ENCODE measurements around the gene SLC6A1. TPM values are rescaled to one million over a fixed set of nuclear protein-coding genes. Genes with fewer than 3 reads are reported as not detected.

Gene SLC6A1
- total and polyA plus RNA-seq, 2 of the 4 experiments (the other 2 are of a cell fraction): 0.02 TPM; not detected in 1

- H2AK5ac ChIP-seq (ENCODE audit: low read depth, low read length): no peak overlapping the region
- no peak overlapping the region for H3K4ac ChIP-seq (ENCODE audit: low read depth, low read length)
- H4K5ac ChIP-seq (ENCODE audit: low read depth, low read length): no peak overlapping the region
- no peak overlapping the region for H3K14ac ChIP-seq (replicated peaks; ENCODE audit: low read depth, low read length)
- H4K91ac ChIP-seq (ENCODE audit: insufficient read depth, low read depth, low read length): no peak overlapping the region
- H3K27me3 ChIP-seq (ENCODE audit: control insufficient read depth, insufficient read depth, low read length): peaks cover 22% of the 10 kb centered on the region
- no peak overlapping the region for H3K18ac ChIP-seq (ENCODE audit: low read depth, low read length)
- no peak for TF ChIP-seq RAD21 (IDR thresholded peaks at IDR 0.05; ENCODE audit: low read length)
- no peak for TF ChIP-seq SMC3 (IDR thresholded peaks at IDR 0.05; ENCODE audit: low read depth, low read length)
- no peak for TF ChIP-seq POLR2A (IDR thresholded peaks at IDR 0.05; ENCODE audit: low read depth, low read length)
- no peak for TF ChIP-seq FOS (IDR thresholded peaks at IDR 0.05; ENCODE audit: low read depth, low read length)
- no peaks in the 10 kb centered on the region for H3K9me3 ChIP-seq (ENCODE audit: control insufficient read depth, insufficient read depth, low read length)
- DNase-seq: no peak
- H4K20me1 ChIP-seq (ENCODE audit: insufficient read depth, low read length): no peaks in the 10 kb centered on the region
- ATAC-seq (ENCODE audit: low read depth): no peak
- no peak overlapping the region for H2BK120ac ChIP-seq (ENCODE audit: low read depth, low read length)
- CTCF ChIA-PET: interaction anchor here (0.6 kb wide), 1 partner anchor 248 kb away, joined by 3 read pairs; no protein-coding TSS in a partner anchor
- no peak overlapping the region for H2BK5ac ChIP-seq (ENCODE audit: low read depth, low read length, poor library complexity, severe bottlenecking)
- no peak overlapping the region for H3K9ac ChIP-seq (ENCODE audit: low read depth, low read length)
- no peak overlapping the region for H2AFZ ChIP-seq (replicated peaks; ENCODE audit: low read length, poor library complexity)
- no peak overlapping the region for H2BK20ac ChIP-seq (ENCODE audit: low read depth, low read length)
- no peak overlapping the region for H3K4me2 ChIP-seq (ENCODE audit: low read depth, low read length)
- H3K4me1 ChIP-seq (ENCODE audit: control insufficient read depth, insufficient read depth, low read length): no peaks in the 10 kb centered on the region
- no peaks in the 10 kb centered on the region for H3K9me1 ChIP-seq (ENCODE audit: insufficient read depth, low read length)
- BruUV-seq (replicated peaks): no TSS peak
- POLR2A ChIA-PET (ENCODE audit: unreplicated experiment): no interaction called here
- WGBS, 2 experiments (ENCODE audit: extremely low coverage in 2 of 2, insufficient read length in 1 of 2): 57% methylated on average over 3 of the region's 5 CpGs; no CpG with 5 or more reads in 1 of the 2 experiments
- intact Hi-C loops (cut with micrococcal nuclease): no loop called here
- H3K27ac ChIP-seq (ENCODE audit: insufficient read depth, low read length): no peak overlapping the region
- in situ Hi-C loops (cut with MboI; ENCODE audit: low sequenced_read_pairs): no loop called here
- dilution Hi-C loops (cut with HindIII; ENCODE audit: low sequenced_read_pairs, unreplicated experiment): no loop called here
- no peaks in the 10 kb centered on the region for H3K36me3 ChIP-seq (ENCODE audit: control insufficient read depth, insufficient read depth, low read length)
- no peak overlapping the region for H4K8ac ChIP-seq (ENCODE audit: low read depth in 2 of 2, low read length in 2 of 2)
- no peak overlapping the region for H2BK15ac ChIP-seq (ENCODE audit: low read depth, low read length)
- no peak overlapping the region for H3K4me3 ChIP-seq (ENCODE audit: insufficient read depth, low read depth, low read length)
- H3K23ac ChIP-seq (ENCODE audit: low read depth, low read length): no peak overlapping the region
- no peaks in the 10 kb centered on the region for H3K79me1 ChIP-seq (ENCODE audit: low read depth in 1 of 2, low read length in 2 of 2)
- no peak overlapping the region for H2AK9ac ChIP-seq (replicated peaks; ENCODE audit: low read depth, low read length, poor library complexity)
- H3K56ac ChIP-seq (ENCODE audit: extremely low read depth, insufficient read depth, low read length): no peak overlapping the region
Observed at GRCh38 chr3:11045536-11045935, 53.0 kb downstream of the SLC6A1 start.

Measured in IMR-90 (cell line).